NCI-H187 (cell line): ENCODE data around the gene VRTN.
A peak's percentile ranks its signal among the peaks of the same experiment; 100 is the strongest.

ENCODE experiments used
- DNase-seq, 2 experiments: peaks; one replicate each; lab custom pipeline; 2025; lab: John Stamatoyannopoulos, UW

Gene VRTN

DNA sequence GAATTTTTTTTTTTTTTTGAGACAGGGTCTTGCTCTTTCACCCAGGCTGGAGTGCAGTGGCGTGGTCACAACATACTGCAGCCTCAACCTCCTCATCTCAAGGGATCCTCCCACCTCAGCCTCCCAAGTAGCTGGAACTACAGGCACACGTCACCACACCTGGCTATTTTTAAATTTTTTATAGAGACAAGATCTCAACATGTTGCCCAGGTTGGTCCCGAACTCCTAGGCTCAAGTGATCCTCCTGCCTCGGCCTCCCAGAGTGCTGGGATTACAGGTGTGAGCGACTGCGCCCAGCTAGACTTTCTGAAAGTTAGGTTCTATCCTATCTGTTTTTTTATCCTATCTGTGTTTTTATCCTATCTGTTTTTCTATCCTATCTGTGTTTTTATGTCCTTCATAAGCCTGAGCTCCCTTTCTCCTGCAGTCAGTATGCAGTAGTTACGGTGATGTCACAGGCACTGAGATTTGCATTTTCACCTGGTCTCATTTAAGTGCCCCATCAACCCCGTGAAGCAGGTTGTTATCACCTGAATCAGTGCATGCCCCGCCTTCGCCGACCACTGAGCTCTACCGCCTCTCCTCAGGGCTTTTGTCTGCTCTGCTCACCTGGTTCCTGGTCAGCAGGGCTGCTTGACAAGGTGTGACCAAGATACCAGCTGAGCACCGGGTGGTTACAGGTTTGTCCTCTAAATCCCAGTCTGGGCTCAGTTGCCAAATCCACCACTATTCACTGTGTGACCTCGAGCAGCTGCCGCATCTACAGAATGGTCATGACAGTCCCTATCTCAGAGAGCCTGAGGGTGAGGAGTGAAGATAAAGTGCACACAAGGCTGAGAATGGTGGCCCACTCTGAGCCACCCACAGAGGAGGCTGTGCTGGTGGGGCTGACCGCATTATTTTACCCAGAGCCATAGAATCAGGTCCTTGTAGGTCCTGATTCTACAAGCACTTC, 44.6 kb downstream of the VRTN start:
- DNase-seq: peak in 1 of 2 experiments; percentile 18

DNA sequence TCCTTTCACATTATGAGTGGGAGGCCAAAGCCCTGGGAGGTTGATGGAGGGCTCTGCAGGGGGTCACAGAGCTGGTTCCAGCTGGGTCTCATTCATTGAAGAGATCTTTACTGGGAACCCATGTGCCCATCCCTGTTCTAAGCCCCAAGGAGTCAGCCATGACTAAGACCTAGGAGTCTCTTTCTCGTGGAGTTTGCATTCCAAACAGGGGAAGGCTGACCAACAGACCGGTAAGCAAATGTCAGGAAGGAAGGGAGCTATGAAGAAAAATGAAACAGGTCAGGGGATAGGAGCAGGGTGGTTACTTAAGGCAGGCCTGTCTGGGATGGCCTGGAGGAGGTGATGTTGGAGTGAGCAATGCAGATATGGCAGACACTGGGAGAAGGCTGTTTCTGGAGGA, 46.3 kb downstream of the VRTN start:
- no peak for DNase-seq

DNA sequence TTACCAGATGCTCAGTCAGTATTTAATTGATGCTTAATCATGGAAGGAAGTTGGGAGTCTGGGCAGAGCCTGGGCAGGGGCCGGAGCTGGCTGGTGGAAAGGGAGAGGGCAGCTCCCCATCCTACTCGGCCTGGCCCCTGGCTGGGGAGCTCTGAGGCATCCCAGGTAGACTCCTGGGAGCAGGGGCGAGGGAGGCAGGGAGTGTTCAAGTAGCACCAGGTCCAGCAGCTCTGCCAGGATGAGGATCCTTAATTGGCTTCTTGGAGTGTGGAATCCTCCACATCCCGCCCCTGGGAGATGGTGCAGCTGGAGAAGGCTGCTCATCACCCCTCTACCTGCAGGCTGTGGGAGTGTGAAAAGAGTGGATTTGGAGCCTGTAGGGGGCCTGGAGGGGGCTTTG, 46.8 kb downstream of the VRTN start:
- no peak for DNase-seq

DNA sequence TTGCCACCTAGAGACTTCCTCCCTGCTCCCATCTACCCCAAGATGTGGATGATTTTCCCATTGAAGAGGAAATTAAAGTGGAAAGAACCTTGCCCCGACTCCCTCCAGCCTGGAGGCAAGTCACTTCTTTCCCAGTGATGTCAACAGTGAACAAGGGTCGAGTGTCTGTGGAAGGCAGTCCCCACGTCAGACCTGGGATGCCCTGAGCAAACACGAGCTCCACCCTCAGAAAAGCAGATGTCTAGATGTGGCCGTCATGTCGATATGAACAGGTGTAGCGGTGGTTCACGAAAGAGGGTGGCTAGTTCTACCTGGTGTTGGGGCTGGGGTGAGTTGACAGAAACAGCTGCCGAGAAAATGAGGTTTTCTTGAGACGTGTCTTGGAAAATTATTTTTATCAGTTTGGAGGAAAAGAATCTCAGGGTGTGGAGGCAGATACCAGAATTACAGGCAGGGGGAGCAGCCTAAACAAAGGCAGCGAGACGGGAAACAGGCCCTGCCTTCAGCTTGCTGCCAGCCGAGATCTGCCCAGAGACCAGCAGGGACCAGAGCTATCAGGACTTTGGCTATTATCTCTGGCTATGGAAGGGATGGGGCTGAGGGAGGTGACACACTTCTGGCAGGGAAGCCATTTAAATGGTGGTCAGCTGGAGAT, 51.9 kb downstream of the VRTN start:
- no peak for DNase-seq

DNA sequence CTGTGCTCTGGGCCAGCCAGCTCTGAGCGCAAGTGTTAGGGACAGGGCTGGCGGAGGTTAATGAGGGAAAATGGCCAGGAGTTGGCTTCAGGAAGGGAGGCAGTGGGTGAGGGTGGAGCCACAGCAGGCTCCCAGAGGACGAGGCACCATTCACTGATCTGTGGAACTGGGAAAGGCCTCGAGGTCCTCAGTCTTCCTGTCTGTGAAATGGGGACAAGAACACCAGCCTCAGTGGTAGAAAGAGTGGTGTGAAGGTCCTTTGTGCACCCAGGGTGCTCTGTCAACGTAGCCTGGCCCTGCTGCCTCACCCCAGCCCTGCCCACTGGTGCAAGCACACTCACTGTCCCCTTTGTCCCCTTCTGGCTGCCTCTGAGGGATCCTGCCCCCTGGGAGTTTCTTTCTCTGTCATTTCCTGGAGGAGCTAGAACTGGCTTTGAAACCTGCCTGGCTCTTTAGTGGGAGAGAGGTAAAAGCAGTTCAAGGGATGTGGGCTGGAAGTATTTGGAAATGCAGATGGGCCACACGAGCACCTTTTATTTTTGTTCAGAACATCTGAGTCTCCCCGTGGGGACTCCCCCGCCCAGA, 52.7 kb downstream of the VRTN start:
- DNase-seq: no peak

DNA sequence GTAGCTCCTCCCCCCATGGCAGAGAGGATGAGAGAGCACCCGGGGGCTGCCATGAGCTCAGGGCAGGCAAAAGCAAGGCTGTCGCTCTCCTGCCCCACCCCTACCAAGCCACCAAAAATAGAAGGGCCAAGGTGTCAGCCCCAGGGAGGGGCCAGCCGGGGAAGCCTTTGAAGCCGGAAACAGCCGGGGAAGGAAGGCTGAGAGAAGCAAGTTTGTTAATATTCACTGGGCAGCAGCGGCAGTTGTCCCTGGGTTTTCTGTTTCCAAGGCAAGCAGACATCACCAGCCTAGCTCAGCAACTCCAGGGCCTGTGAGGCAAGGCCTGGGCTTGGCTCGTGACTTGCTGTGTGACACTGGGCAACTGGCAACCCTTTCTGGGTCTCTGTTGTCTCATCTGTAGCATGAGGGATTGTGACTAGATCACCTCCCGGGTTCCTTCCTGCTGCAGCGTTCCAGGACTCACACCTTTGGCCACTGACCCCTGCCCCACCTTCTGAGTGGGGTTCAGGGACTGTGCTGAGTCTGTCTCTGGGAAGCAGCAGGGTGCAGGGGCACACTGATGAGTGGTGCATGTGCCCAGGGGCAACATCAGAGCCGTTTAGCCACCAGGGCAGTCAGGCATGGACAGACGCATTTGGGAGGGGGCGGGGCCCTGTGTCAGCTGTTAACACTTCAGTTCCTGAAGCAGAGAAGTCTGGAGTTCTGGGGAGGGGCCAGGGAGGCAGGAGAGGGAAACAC, 53.4 kb downstream of the VRTN start:
- DNase-seq: peak; percentile 48 to 61

DNA sequence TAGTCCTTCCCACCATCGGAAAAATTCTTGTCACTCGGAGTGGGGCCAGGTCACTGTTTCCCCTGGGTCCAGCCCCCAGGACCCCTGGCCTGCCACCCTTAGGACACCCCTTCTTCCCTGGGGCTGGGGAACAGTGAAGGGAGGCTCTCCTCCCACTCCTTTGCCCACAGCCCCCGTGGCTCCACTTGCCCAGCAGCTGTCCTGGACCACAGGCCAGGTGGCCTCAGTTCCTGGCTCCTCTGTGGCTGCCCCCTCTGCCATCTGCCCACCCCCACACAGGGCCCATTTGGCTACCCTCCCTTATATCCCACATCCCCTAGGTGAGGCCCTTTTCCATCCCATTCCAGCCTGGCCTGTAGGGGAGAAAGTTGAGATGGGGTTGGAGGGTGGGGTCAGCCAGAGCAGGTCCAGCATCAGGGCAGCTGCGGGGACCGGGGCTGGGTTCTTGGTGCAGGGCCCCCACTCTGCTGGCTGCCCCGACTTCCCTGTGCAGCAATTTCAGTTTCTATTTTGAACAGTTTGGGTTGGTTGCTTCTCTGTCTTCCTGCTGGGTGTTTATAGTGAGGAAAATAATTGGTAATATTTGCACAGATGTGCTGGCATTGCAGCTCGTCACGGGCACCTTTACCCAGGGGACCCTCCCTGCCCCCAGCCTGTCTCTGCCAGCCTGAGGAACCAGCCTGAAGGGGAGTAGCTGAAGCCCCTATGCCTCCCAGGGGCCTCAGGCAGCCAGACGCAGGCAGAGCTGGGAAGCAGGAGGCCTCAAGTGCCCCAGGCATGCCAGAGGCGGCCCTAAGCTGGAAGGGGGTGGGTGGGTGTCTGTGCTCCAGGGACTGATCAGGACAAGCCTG, 54.4 kb downstream of the VRTN start:
- no peak for DNase-seq

DNA sequence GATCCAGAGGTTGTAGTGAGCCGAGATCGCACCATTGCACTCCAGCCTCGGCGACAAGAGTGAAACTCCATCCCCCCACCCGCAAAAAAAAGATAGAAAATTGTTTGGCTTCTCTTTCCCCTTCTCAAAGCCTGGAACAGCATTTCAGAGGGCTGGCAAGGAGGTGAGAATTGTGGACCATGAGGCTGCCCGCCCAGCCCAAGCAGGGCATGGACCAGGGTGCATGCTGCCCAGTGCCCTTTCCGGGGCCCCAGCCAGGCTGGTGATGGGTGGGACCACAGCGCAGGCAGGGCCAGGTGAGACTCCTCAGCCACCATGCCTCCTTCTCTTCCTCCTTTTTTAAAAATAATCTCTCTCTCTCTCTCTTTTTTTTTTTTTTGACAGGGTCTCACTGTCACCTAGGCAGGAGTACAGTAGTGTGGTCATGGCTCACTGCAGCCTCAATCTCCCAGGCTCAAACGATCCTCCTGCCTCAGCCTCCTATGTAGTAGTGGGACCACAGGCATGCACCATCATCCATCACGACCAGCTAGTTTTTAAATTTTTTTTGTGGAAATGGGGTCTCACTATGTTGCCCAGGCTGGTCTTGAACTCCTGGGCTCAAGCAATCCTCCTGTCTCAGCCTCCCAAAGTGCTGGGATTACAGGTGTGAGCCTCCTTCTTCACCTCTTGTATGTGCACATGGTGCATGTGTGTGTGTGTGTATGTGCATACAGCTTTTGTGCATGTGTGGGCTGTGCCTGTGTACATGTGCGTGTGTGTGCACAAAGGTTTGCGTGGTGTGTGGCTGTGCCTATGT, 55.5 kb downstream of the VRTN start:
- DNase-seq: no peak

DNA sequence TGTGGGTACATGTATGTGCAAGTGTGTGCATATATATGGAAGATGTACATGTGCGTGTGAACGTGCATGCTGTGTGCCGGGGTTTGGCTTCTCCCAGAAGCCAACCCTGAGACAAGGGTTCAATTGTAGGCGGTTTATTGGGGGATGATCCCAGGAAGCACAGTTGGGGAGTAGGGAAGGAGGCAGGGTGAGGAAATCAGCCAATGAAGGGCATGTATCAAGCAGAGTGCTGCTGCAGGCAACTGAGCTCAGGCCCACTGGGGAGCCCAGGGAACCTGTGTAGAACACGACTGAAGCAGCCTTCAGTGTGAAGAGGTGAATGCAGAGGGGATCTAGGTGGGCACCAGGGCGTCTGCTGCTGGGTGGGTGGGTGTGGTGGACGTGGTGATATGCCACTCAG, 56.2 kb downstream of the VRTN start:
- no peak for DNase-seq

DNA sequence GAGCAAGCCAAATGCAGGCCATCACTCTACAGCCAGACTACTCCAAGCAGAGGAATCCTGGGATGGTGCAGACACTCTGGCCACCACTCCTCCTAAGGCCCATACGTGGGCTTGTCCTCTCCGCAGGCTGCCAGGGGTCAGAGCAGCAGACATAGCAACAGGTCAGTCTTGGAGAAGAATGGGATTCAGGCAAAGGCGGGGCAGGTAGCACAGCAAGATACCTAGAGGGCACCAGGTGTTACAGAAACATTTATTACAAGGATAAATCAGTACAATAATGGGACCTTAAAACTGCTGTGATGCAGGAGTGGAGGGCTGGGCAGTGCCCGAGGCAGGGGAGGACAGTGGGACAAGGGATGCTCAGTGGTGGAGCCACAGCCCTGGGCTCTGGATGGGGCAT, 57.4 kb downstream of the VRTN start:
- no peak for DNase-seq

DNA sequence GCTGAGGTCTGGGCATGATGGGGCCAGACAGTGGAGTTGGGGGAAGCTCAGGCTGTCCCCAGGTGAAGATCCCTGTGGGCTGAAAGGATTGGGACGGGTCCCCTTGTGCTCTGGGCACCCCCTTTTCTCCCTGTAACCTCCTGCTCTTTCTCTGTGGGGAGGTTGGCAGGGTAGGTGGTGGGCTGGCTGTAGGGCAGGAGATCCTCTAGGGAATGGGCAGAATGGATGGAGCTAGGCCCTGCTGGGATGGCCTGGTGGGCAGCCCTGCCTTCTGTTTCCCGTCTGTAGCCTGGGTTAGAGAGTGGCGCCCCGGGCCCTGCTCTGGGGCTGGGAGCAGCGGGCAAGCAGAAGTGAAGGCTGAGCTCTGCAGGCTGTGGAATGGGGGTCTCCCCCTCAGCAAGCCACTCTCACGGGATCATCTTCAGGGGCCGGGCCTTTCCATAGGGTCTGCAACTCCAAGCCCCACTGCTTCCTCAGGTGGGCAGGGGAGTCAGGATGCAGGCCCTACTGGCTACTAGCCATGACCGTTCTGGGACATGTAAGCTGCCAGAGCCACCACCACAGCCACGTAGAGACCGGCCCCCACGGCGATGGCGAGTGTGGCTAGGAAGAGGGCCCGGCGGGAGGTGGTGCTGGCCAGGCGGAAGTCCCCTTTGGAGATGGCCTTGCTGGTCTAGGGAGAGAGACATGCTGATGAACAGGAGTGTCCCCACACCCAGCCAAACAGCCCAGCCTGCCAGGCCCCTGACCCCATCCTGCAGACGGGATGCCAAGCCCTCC, 58.9 kb downstream of the VRTN start:
- DNase-seq: no peak

DNA sequence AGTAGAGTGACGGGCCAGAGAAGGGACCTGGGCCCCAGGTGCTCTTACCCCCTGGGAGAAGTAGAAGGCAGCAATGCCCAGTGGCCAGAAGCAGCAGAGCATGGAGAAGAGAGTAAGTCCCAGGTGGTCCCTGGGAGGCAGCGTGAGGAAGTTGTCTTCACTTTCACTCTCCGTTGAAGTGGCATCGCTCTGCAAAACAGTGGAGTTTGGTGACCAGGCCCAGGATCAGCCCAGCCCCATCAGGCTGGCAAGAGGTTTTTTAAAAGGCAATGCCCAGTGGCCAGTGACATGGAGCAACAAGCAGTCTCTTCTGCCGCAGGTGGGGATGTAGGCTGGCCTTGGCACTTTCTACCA, 59.5 kb downstream of the VRTN start:
- DNase-seq: no peak

DNA sequence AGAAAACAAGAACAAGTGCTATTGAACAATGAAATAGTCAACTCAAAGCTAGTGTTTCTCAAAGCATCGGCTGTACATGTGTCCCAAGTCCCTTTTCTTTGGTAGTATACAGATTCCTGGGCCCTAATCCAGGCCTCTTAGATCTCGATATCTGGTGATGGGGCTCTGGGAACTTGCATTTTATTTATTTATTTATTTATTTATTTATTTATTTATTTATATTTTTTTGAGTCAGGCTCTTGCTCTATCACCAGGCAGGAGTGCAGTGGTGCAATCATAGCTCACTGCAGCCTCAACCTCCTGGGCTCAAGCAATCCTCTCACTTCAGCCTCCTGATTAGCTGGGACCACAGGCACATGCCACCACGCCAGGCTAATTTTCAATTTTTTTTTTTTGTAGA, 60.6 kb downstream of the VRTN start:
- DNase-seq: no peak

DNA sequence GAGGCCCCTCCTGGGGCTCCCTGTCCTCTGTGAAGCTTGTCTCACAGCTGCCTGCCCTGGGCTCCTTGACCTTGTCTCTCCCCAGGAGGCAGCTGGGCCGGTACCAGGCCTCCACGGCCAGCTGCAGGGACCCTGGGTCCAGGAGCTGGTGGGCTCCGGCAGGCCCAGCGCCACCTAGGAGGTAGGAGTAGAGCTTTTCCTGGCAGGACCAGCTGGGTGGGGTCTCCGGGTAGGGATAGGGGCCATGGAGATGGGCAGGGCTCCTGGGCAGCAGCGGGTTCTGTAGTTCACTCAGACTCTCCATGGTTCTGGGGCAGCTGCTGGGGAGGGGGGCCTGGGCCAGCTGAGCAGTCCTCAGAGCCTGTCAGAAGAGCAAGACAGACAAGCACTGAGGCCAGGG, 61.2 kb downstream of the VRTN start:
- no peak for DNase-seq
